Sigmoid colon (tissue), 7 donors: ENCODE data around the gene RAB36. TPM values are rescaled to one million over a fixed set of nuclear protein-coding genes. Genes with fewer than 3 reads are reported as not detected.
"Not testable (repeated sequence)": the region's sequence is repeated elsewhere in the genome, so short reads cannot be mapped to it uniquely, and the experiment has no call there.

ENCODE experiments used
- DNase-seq: peaks from one replicate; pipeline ENCODE4 v3.0.0-alpha.2; 2019
- H3K27ac ChIP-seq, 4 donors: fragments of 200-600 bp; sonication (generic); one replicate each; pipeline ENCODE4 v1.5.1; 2016 to 2019; ENCODE audit warnings: mild to moderate bottlenecking in 1 of 4
- H3K27me3 ChIP-seq, 3 donors: fragments of 200-600 bp; sonication (generic); one replicate each; pipeline ENCODE4 v1.5.1; 2019; ENCODE audit warnings: mild to moderate bottlenecking in 1 of 3
- H3K36me3 ChIP-seq, 4 donors: fragments of 200-600 bp; sonication (generic); one replicate each; pipeline ENCODE4 v1.5.1; 2016 to 2019
- H3K4me1 ChIP-seq, 4 donors: fragments of 200-600 bp; sonication (generic); one replicate each; pipeline ENCODE4 v1.5.1; 2017 to 2019
- H3K4me3 ChIP-seq, 4 donors: fragments of 200-600 bp; sonication (generic); one replicate each; pipeline ENCODE4 v1.5.1; 2017 to 2019; ENCODE audit warnings: mild to moderate bottlenecking in 2 of 4, moderate library complexity in 1 of 4
- H3K9me3 ChIP-seq, 4 donors: fragments of 200-600 bp in 3 of 4; sonication (generic) in 3 of 4; one replicate each; pipeline versions ENCODE4 v1.5.1 to v1.6.1; 2013 to 2019
- CTCF ChIP-seq, 4 experiments: fragments of 450-650 bp in 3 of 4; fragments of 200-600 bp in 1 of 4; IDR thresholded peaks; one replicate each; pipeline ENCODE4 v1.5.1; 2016 to 2019; ENCODE audit warnings: antibody characterized with exemption in 4 of 4, mild to moderate bottlenecking in 3 of 4, moderate library complexity in 2 of 4
- EP300 ChIP-seq, 4 donors: sonication (generic); formaldehyde crosslinking; IDR thresholded peaks; one replicate each; pipeline ENCODE4 v1.6.1; 2017; ENCODE audit warnings: antibody characterized with exemption in 4 of 4
- POLR2A ChIP-seq, 2 donors: fragments of 450-650 bp; IDR thresholded peaks; one replicate each; pipeline ENCODE4 v1.6.1; 2016; ENCODE audit warnings: antibody characterized with exemption in 2 of 2, mild to moderate bottlenecking in 2 of 2, moderate library complexity in 2 of 2
- POLR2AphosphoS5 ChIP-seq, 4 donors: sonication (generic); formaldehyde crosslinking; IDR thresholded peaks; one replicate each; pipeline ENCODE4 v1.6.1; 2017; ENCODE audit warnings: antibody characterized with exemption in 4 of 4
- WGBS, 2 donors: extraction: QIAGEN DNeasy Blood & Tissue Kit; methylation state at CpG; one replicate each; pipeline ENCODE4 v1.1.7; 2013; 5-methylcytosine and 5-hydroxymethylcytosine counted together
- intact Hi-C: fragments of 100-400 bp; cut with DNase I; formaldehyde crosslinking; loops from one replicate; pipeline ENCODE4 v1.15.1; 2023
- polyA plus RNA-seq, 3 donors: library from polyadenylated mRNA; stranded (reverse); fragments of 200-250 nt; gene quantifications; one replicate each; pipeline ENCODE4 v1.2.3, GENCODE V29; 2013
- total RNA-seq, 4 donors: library from RNA; depleted of rRNA; stranded (reverse); fragments of >200 nt; gene quantifications; one replicate each; pipeline ENCODE4 v1.1.0, GENCODE V29; 2016
- donor health status: healthy with polysubstance abuse.
- donor health status: Bipolar disorder and iron deficiency.
- donor health status: healthy.

The RAB36 gene
- total and polyA plus RNA-seq, 7 donors, result 0.23 to 5.3 (median 2.1) TPM

GRCh38 chr22:23129149-23129548 is 16.1 kb upstream of the RAB36 start:
- H3K4me1 ChIP-seq, result peaks cover 0 to 7% (median 5%) of the 10 kb centered on the region in 4 donors
- whole genome bisulfite sequencing, 2 donors, result 80 to 81% methylated on average over 10 of the region's 10 CpGs
- DNase-seq, result no peak
- no peaks in the 10 kb centered on the region for H3K27me3 ChIP-seq
- intact Hi-C loops, result no loop called here
- H3K4me3 ChIP-seq, result no peak overlapping the region
- H3K36me3 ChIP-seq, result no peaks in the 10 kb centered on the region
- TF ChIP-seq CTCF (IDR thresholded peaks at IDR 0.05), result no peak
- TF ChIP-seq POLR2A (IDR thresholded peaks at IDR 0.05), result no peak
- TF ChIP-seq EP300 (IDR thresholded peaks at IDR 0.05), result no peak
- TF ChIP-seq POLR2AphosphoS5 (IDR thresholded peaks at IDR 0.05), result no peak
- H3K27ac ChIP-seq, result no peak overlapping the region
- H3K9me3 ChIP-seq, result no peaks in the 10 kb centered on the region

GRCh38 chr22:23130697-23131096 is 14.6 kb upstream of the RAB36 start:
- H3K4me1 ChIP-seq, result peaks cover 0 to 7% (median 5%) of the 10 kb centered on the region in 4 donors
- DNase-seq, result no peak
- WGBS, 2 donors, result 68 to 84% methylated on average over 3 of the region's 3 CpGs
- H3K4me3 ChIP-seq, result no peak overlapping the region
- intact Hi-C loops, result no loop called here
- H3K36me3 ChIP-seq, result no peaks in the 10 kb centered on the region
- TF ChIP-seq POLR2A (IDR thresholded peaks at IDR 0.05) (no peak), POLR2AphosphoS5 (IDR thresholded peaks at IDR 0.05) (no peak), CTCF (IDR thresholded peaks at IDR 0.05) (no peak)
- no peaks in the 10 kb centered on the region for H3K9me3 ChIP-seq
- H3K27ac ChIP-seq, result no peak overlapping the region
- no peaks in the 10 kb centered on the region for H3K27me3 ChIP-seq

DNA sequence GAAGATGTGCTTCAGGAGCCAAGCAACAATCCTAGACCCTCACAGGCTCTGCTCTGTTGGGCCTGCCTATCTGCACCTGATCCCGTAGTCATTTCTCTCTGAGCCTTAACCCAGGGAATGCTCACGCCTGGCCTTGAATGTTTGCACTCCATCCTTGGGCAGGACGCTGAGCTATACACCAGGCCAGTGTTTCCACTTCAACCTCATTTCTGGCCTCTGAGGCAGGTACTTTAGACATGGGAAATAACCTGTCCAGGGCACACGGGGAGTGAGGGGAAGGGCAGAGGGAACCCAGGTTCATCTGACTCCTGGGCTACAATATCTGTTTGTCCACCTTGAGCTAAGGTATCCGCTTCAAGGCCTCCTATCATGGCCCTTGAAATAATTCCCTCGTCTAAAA is 13.3 kb upstream of the RAB36 start:
- peaks cover 0 to 7% (median 5%) of the 10 kb centered on the region in 4 donors for H3K4me1 ChIP-seq
- no peak overlapping the region for H3K4me3 ChIP-seq
- no peak for TF ChIP-seq POLR2AphosphoS5 (IDR thresholded peaks at IDR 0.05)
- TF ChIP-seq POLR2A (IDR thresholded peaks at IDR 0.05), result no peak
- no peak for TF ChIP-seq CTCF (IDR thresholded peaks at IDR 0.05)
- no peak for TF ChIP-seq EP300 (IDR thresholded peaks at IDR 0.05)
- intact Hi-C loops, result no loop called here
- no peaks in the 10 kb centered on the region for H3K9me3 ChIP-seq
- no peak overlapping the region for H3K27ac ChIP-seq
- DNase-seq, result no peak
- H3K27me3 ChIP-seq, result no peaks in the 10 kb centered on the region
- H3K36me3 ChIP-seq, result no peaks in the 10 kb centered on the region
- 80 to 88% methylated on average over 6 of the region's 6 CpGs for WGBS, 2 donors

DNA sequence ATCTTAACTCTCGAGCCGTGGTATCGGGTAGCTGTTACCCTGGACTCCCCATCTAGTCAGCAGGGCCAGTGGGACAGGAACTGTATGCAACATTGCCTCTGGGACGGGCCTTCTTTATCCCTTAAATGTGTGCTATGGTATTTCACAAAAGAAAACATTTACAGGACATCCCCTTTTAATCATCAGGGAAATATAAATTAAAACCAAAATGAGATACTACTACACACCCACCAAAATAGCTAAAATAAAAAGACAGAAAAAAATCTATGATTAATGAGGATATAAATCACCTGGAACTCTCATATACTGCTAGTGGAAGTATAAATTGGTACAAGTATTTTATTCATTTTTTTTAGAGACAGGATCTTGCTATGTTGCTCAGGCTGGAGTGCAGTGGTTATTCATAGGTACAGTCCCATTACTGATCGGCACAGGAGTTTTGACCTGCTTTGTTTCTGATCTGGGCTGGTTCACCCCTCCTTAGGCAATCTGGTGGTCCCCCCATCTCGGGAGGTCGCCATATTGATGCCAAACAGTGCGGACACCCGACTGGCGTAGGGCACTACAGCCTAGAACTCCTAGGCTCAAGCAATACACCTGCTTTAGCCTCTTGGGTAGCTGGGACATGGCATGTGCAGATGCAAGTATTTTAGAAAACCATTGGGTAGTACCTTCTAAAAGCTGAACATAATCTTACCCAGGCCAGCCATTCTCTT is 12.7 kb upstream of the RAB36 start:
- 89 to 90% methylated on average over 10 of the region's 10 CpGs for WGBS, 2 donors
- no peak for DNase-seq
- TF ChIP-seq POLR2AphosphoS5 (IDR thresholded peaks at IDR 0.05), result no peak
- TF ChIP-seq POLR2A (IDR thresholded peaks at IDR 0.05), result no peak
- TF ChIP-seq CTCF (IDR thresholded peaks at IDR 0.05), result no peak
- no peak for TF ChIP-seq EP300 (IDR thresholded peaks at IDR 0.05)

DNA sequence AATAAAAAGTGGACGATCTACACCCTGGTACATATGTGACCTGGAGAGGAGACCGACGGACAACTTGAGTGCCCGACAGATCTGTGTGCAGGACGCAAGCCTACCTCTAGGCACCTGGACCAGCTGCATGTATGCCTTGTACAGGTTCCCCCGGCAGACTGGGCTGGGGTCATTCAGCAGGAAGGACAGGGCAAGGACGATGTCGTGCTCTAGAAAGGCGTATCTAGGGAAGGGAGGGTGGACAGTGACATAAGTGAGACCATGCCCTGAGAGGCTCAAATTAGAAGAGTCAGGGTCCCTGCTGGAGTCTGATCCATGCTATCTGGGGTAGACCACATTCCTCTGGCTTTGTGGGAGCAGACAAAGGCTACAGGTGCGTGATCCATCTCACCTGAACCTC is 11.4 kb upstream of the RAB36 start:
- TF ChIP-seq POLR2AphosphoS5 (IDR thresholded peaks at IDR 0.05) (no peak), CTCF (IDR thresholded peaks at IDR 0.05) (no peak), POLR2A (IDR thresholded peaks at IDR 0.05) (no peak), EP300 (IDR thresholded peaks at IDR 0.05) (no peak)
- WGBS, 2 donors, result 93 to 95% methylated on average over 10 of the region's 10 CpGs
- H3K27ac ChIP-seq, result no peak overlapping the region
- H3K9me3 ChIP-seq, result no peaks in the 10 kb centered on the region
- DNase-seq, result no peak
- no peaks in the 10 kb centered on the region for H3K27me3 ChIP-seq
- no peaks in the 10 kb centered on the region for H3K36me3 ChIP-seq
- intact Hi-C loops, result no loop called here
- no peak overlapping the region for H3K4me3 ChIP-seq
- H3K4me1 ChIP-seq, result no peaks in the 10 kb centered on the region

More for the DNA sequence above, 12.7 kb upstream of the RAB36 start:
- H3K4me1 ChIP-seq, result peaks cover 0 to 7% (median 5%) of the 10 kb centered on the region in 4 donors
- no peaks in the 10 kb centered on the region for H3K36me3 ChIP-seq
- no peak overlapping the region for H3K4me3 ChIP-seq
- intact Hi-C loops, result no loop called here
- no peak overlapping the region for H3K27ac ChIP-seq
- H3K27me3 ChIP-seq, result no peaks in the 10 kb centered on the region
- H3K9me3 ChIP-seq, result no peaks in the 10 kb centered on the region

GRCh38 chr22:23136991-23137390 is 8.3 kb upstream of the RAB36 start:
- not testable (repeated sequence) for H3K9me3 ChIP-seq
- WGBS, 2 donors, result 73 to 79% methylated on average over 4 of the region's 4 CpGs

More at GRCh38 chr22:23136991-23137390, 8.3 kb upstream of the RAB36 start:
- H3K36me3 ChIP-seq, H3K27me3 ChIP-seq, H3K4me3 ChIP-seq, intact Hi-C loops, H3K27ac ChIP-seq, H3K4me1 ChIP-seq, DNase-seq: not testable (repeated sequence)
